Ovary (tissue), 3 donors: ENCODE measurements around the gene GALNTL6.

Source experiments
- CTCF ChIP-seq, 3 donors: fragments of 450-650 bp in 2 of 3; fragments of 200-600 bp in 1 of 3; IDR thresholded peaks; one replicate each; pipeline versions ENCODE4 v1.5.1 to v1.8.0; 2016 to 2022; ENCODE audit warnings: antibody characterized with exemption in 3 of 3, mild to moderate bottlenecking in 1 of 3
- EP300 ChIP-seq: sonication (generic); formaldehyde crosslinking; IDR thresholded peaks from one replicate; pipeline ENCODE4 v1.6.1; 2017; ENCODE audit warnings: antibody characterized with exemption
- POLR2A ChIP-seq: fragments of 450-650 bp; IDR thresholded peaks from one replicate; pipeline ENCODE4 v1.6.1; 2017; ENCODE audit warnings: antibody characterized with exemption, mild to moderate bottlenecking, moderate library complexity
- donor health status: DM: no; HTN: no; CAD: no.

GRCh38 chr4:172657081-172657480, 843.9 kb downstream of the GALNTL6 start:
- TF ChIP-seq CTCF (IDR thresholded peaks at IDR 0.05) (no peak), POLR2A (no peak), EP300 (no peak)
